ENCODE results near the gene TICRR. TPM values are rescaled to one million over a fixed set of nuclear protein-coding genes. Genes with fewer than 3 reads are reported as not detected.

The TICRR gene
- total and polyA plus RNA-seq, 2 of the 8 experiments (the other 6 are each of a cell fraction or from before 2014, with no cell fraction given): 13.1 to 34.8 TPM

GRCh38 chr15:89666858-89667705, 91.8 kb downstream of the TICRR start (continued):
- TF ChIP-seq CREB1 (IDR thresholded peaks at IDR 0.05): no peak
- no peak for TF ChIP-seq NANOG (IDR thresholded peaks at IDR 0.05; ENCODE audit: insufficient read depth, low read depth, low read length, poor library complexity, severe bottlenecking)
- no peak for TF ChIP-seq SP2 (IDR thresholded peaks at IDR 0.05; ENCODE audit: low read length)
- no peak for TF ChIP-seq POLR2A (IDR thresholded peaks at IDR 0.05; ENCODE audit: control extremely low read depth in 1 of 2, low read depth in 2 of 2, low read length in 2 of 2)
- no peak for TF ChIP-seq EGR1 (IDR thresholded peaks at IDR 0.05; ENCODE audit: borderline replicate concordance, low read depth, low read length)
- TF ChIP-seq EP300 (IDR thresholded peaks at IDR 0.05; ENCODE audit: borderline replicate concordance in 1 of 2, low read depth in 2 of 2, low read length in 2 of 2): no peak
- no peak for TF ChIP-seq RXRA (IDR thresholded peaks at IDR 0.05; ENCODE audit: insufficient read depth, low read depth, low read length)
